Nephron (organoid): ENCODE measurements around the gene C20orf141.

Experiments used
- H3K27ac Mint-ChIP-seq, 3 experiments: 2 replicates each; pipeline ENCODE4 v1.8.0; 2020; ENCODE audit warnings: mixed read lengths in 3 of 3, mild to moderate bottlenecking in 2 of 3, moderate library complexity in 1 of 3
- H3K27me3 Mint-ChIP-seq: 2 replicates; pipeline ENCODE4 v1.8.0; 2021; ENCODE audit warnings: low read depth, mild to moderate bottlenecking, moderate library complexity, mixed read lengths
- H3K36me3 Mint-ChIP-seq: 2 replicates; pipeline ENCODE4 v1.8.0; 2020; ENCODE audit warnings: low read depth, mixed read lengths
- H3K4me1 Mint-ChIP-seq: 2 replicates; pipeline ENCODE4 v1.8.0; 2020; ENCODE audit warnings: mixed read lengths
- H3K4me3 Mint-ChIP-seq, 3 experiments: 2 replicates each; pipeline ENCODE4 v1.8.0; 2020; ENCODE audit warnings: mild to moderate bottlenecking in 3 of 3, mixed read lengths in 3 of 3, moderate library complexity in 2 of 3
- H3K9me3 Mint-ChIP-seq: 2 replicates; pipeline ENCODE4 v1.8.0; 2020; ENCODE audit warnings: mixed read lengths
- CTCF ChIP-seq, 3 experiments: fragments of 200-600 bp; sonication (generic); IDR thresholded peaks; one replicate each; pipeline ENCODE4 v1.5.0; 2021; ENCODE audit warnings: antibody characterized with exemption in 3 of 3; ENCODE audit not compliant: unreplicated experiment in 3 of 3

Gene C20orf141

GRCh38 chr20:2838170-2838797 is 23.5 kb downstream of the C20orf141 start:
- TF ChIP-seq CTCF (IDR thresholded peaks at IDR 0.05; ENCODE audit: unreplicated experiment in 3 of 3) = no peak
- Mint-ChIP-seq H3K27ac (no peak overlapping the region), H3K4me3 (peak overlapping the region; percentile 70 to 96 (median 77)), H3K4me1 (peaks cover 12% of the 10 kb centered on the region), H3K9me3 (no peaks in the 10 kb centered on the region), H3K36me3 (peaks cover 46% of the 10 kb centered on the region), H3K27me3 (no peaks in the 10 kb centered on the region)

- H3K27me3 Mint-ChIP-seq = no peaks in the 10 kb centered on the region
- no peaks in the 10 kb centered on the region for H3K9me3 Mint-ChIP-seq
- peaks cover 42% of the 10 kb centered on the region for H3K36me3 Mint-ChIP-seq
- H3K27ac Mint-ChIP-seq = peak overlapping the region; percentile 71 to 97 (median 83)
- no peak for TF ChIP-seq CTCF (IDR thresholded peaks at IDR 0.05; ENCODE audit: unreplicated experiment in 3 of 3)
- H3K4me1 Mint-ChIP-seq = peaks cover 12% of the 10 kb centered on the region
- H3K4me3 Mint-ChIP-seq = peak overlapping the region; percentile 86 to 97 (median 96)
Observed at GRCh38 chr20:2838847-2839671, 24.3 kb downstream of the C20orf141 start.

- no peaks in the 10 kb centered on the region for H3K27me3 Mint-ChIP-seq
- peak overlapping the region; percentile 71 to 97 (median 83) for H3K27ac Mint-ChIP-seq
- no peak for TF ChIP-seq CTCF (IDR thresholded peaks at IDR 0.05; ENCODE audit: unreplicated experiment in 3 of 3)
- H3K9me3 Mint-ChIP-seq = no peaks in the 10 kb centered on the region
- H3K36me3 Mint-ChIP-seq = peaks cover 36% of the 10 kb centered on the region
- H3K4me3 Mint-ChIP-seq = peak overlapping the region; percentile 86 to 97 (median 96)
- peaks cover 12% of the 10 kb centered on the region for H3K4me1 Mint-ChIP-seq
Observed at GRCh38 chr20:2839732-2840137, 24.9 kb downstream of the C20orf141 start.

- peak within 1 kb of the TSS; percentile 86 to 97 (median 96) for H3K4me3 Mint-ChIP-seq
Observed at GRCh38 chr20:2840138-2840966, 25.6 kb downstream of the C20orf141 start, which contains the start of the genes PCED1A and VPS16. TSS of gene PCED1A (minus strand) at chr20:2840655. CDS start at chr20:2839912, 743 bp downstream. TSS of gene VPS16 (plus strand) at chr20:2840745. CDS start at chr20:2840775, 30 bp downstream.

More at GRCh38 chr20:2840138-2840966, 25.6 kb downstream of the C20orf141 start, which contains the start of the genes PCED1A and VPS16:
- H3K36me3 Mint-ChIP-seq = peaks cover 30% of the 10 kb centered on the region
- H3K4me1 Mint-ChIP-seq = peaks cover 12% of the 10 kb centered on the region
- no peaks in the 10 kb centered on the region for H3K27me3 Mint-ChIP-seq
- no peak for TF ChIP-seq CTCF (IDR thresholded peaks at IDR 0.05; ENCODE audit: unreplicated experiment in 3 of 3)
- peak within 1 kb of the TSS; percentile 88 to 97 (median 95) for H3K27ac Mint-ChIP-seq
- no peaks in the 10 kb centered on the region for H3K9me3 Mint-ChIP-seq
